ENCODE results near the gene GMPR.

The GMPR gene

DNA sequence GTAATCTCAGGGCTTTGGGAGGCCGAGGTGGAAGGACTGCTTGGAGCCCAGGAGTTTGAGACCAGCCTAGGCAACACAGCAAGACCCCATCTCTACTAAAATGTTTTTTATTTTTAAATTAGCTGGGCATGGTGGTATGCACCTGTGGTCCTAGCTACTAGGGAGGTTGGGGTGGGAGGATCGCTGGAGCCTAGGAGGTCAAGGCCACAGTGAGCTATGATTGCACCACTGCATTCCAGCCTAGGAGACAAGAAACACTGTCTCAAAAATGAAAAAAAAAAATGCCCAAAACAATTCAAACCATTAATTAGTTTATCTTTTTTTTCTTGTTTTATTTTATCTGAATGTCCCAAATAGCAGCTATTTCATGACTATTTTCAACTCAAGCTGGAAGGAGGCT is 85.8 kb downstream of the GMPR start:
- TF ChIP-seq, protein P1, sequence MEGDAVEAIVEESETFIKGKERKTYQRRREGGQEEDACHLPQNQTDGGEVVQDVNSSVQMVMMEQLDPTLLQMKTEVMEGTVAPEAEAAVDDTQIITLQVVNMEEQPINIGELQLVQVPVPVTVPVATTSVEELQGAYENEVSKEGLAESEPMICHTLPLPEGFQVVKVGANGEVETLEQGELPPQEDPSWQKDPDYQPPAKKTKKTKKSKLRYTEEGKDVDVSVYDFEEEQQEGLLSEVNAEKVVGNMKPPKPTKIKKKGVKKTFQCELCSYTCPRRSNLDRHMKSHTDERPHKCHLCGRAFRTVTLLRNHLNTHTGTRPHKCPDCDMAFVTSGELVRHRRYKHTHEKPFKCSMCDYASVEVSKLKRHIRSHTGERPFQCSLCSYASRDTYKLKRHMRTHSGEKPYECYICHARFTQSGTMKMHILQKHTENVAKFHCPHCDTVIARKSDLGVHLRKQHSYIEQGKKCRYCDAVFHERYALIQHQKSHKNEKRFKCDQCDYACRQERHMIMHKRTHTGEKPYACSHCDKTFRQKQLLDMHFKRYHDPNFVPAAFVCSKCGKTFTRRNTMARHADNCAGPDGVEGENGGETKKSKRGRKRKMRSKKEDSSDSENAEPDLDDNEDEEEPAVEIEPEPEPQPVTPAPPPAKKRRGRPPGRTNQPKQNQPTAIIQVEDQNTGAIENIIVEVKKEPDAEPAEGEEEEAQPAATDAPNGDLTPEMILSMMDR (IDR thresholded peaks at IDR 0.05; ENCODE audit: insufficient read depth, missing control alignments), result no peak
- FAIRE-seq, result no peak
- DNase-seq (ENCODE audit: insufficient read length, low spot score), result no peak

GRCh38 chr6:16324606-16325225 is 86.3 kb downstream of the GMPR start:
- TF ChIP-seq, protein P1 (IDR thresholded peaks at IDR 0.05; ENCODE audit: insufficient read depth, missing control alignments), result no peak
- DNase-seq (ENCODE audit: insufficient read length, low spot score) (no peak), FAIRE-seq (no peak)

GRCh38 chr6:16326531-16326930 is 88.1 kb downstream of the GMPR start:
- DNase-seq (ENCODE audit: insufficient read length, low spot score) (no peak), FAIRE-seq (no peak)
- TF ChIP-seq, protein P1 (IDR thresholded peaks at IDR 0.05; ENCODE audit: insufficient read depth, missing control alignments), result no peak

- TF ChIP-seq, protein P1 (IDR thresholded peaks at IDR 0.05; ENCODE audit: insufficient read depth, missing control alignments), result no peak
- FAIRE-seq (no peak), DNase-seq (ENCODE audit: insufficient read length, low spot score) (no peak)
These were observed 88.8 kb downstream of the GMPR start for GRCh38 chr6:16326971-16327776.

- TF ChIP-seq, protein P1 (IDR thresholded peaks at IDR 0.05; ENCODE audit: insufficient read depth, missing control alignments), result no peak
- no peak for FAIRE-seq
These were observed 89.5 kb downstream of the GMPR start for GRCh38 chr6:16327777-16328325.

DNA sequence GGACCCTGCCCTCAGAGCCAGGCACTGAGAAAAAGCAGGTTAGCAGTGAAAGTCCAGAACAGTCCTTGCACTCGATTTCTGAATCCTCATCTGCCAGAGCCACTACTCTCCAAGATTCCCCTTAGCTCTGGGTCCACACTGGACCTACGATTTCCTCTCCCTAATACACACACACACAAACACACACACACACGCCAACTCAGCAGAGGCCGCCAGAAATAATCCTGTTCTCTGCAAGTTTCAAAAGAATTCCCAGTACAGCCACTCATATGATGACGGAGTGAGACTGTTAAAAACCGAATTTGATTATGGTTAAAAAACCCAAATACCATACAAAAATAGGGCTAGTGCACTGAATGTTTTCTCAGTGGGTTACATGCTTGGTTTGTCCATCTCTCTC is 90.8 kb downstream of the GMPR start:
- DNase-seq (ENCODE audit: insufficient read length, low spot score) (no peak), FAIRE-seq (no peak)
- TF ChIP-seq, protein P1 (IDR thresholded peaks at IDR 0.05; ENCODE audit: insufficient read depth, missing control alignments), result no peak

More at GRCh38 chr6:16327777-16328325, 89.5 kb downstream of the GMPR start:
- DNase-seq (ENCODE audit: insufficient read length, low spot score), result no peak
